BJ (cell line): ENCODE data around the gene PIK3CD. TPM values are rescaled to one million over a fixed set of nuclear protein-coding genes. Genes with fewer than 3 reads are reported as not detected.

Source experiments
- CTCF ChIA-PET: fragments of 350-600 bp; formaldehyde crosslinking; extraction: SDS; loops from one replicate; lab custom pipeline; 2021; ENCODE audit warnings: antibody characterized with exemption, inconsistent platforms; lab: Yijun Ruan, JAX
- POLR2A ChIA-PET: fragments of 300-600 bp; sonication (Branson Sonifier 250); formaldehyde crosslinking; extraction: SDS; loops from one replicate; lab custom pipeline; 2021; ENCODE audit warnings: antibody characterized with exemption; lab: Charles Lee
- DNase-seq: peaks from one replicate; pipeline ENCODE4 v3.0.0-alpha.2; 2011; ENCODE audit warnings: low read depth
- H3K27me3 ChIP-seq: 2 replicates; pipeline ENCODE4 v1.6.0; 2011; ENCODE audit warnings: low read length; ENCODE audit not compliant: control insufficient read depth, insufficient read depth
- H3K36me3 ChIP-seq: 2 replicates; pipeline ENCODE4 v1.5.1; 2011; ENCODE audit warnings: low read length; ENCODE audit not compliant: control insufficient read depth, insufficient read depth
- H3K4me3 ChIP-seq: 2 replicates; pipeline ENCODE4 v1.5.1; 2011; ENCODE audit warnings: low read depth, mild to moderate bottlenecking, control low read depth, low read length
- polyA plus RNA-seq: library from polyadenylated mRNA; depleted of rRNA; stranded (reverse); fragments of >200 nt; gene quantifications from 2 replicates; pipeline ENCODE4 v1.2.3, GENCODE V29; 2011
- TF ChIP-seq, protein P1 (sequence below): IDR thresholded peaks from 2 replicates; pipeline ENCODE4 v1.5.1; 2011; ENCODE audit warnings: low read depth, mild to moderate bottlenecking, control low read depth, inconsistent platforms, low read length, moderate library complexity; ENCODE audit not compliant: insufficient read depth

The PIK3CD gene
- polyA plus RNA-seq, 1 experiment: 9.2 TPM

DNA sequence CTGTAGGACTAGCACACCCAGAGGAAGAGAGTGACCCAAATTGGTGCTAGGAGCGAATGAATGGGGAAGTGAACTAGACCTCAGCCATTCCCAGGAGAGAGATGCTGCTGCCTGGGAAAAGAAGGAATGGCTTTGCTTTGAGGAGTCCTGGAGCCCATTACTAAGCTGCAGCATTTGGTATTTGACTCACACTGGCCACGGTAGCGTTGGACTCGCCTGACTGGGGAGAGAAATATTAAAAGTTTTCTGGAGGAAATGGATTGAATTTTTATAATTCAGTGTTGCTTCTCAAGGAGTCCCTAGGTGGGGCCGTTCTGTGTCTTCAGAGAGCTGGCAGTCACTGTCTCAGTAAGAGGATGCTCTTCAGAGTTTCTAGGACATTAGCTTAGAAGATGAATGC is 40.2 kb downstream of the PIK3CD start:
- no peak overlapping the region for H3K4me3 ChIP-seq
- peaks cover 5% of the 10 kb centered on the region; the same call in 1 of the 2 replicates for H3K36me3 ChIP-seq
- POLR2A ChIA-PET: interaction anchor here (0.5 kb wide), 1 partner anchor 15 kb away, joined by 5 read pairs; no protein-coding TSS in a partner anchor
- H3K27me3 ChIP-seq: no peaks in the 10 kb centered on the region
- CTCF ChIA-PET: interaction anchor here (0.8 to 2.8 kb wide), 4 partner anchors 10 to 76 kb away, joined by 3 to 15 read pairs (median 5); no protein-coding TSS in a partner anchor
- DNase-seq: no peak
- TF ChIP-seq, protein P1, sequence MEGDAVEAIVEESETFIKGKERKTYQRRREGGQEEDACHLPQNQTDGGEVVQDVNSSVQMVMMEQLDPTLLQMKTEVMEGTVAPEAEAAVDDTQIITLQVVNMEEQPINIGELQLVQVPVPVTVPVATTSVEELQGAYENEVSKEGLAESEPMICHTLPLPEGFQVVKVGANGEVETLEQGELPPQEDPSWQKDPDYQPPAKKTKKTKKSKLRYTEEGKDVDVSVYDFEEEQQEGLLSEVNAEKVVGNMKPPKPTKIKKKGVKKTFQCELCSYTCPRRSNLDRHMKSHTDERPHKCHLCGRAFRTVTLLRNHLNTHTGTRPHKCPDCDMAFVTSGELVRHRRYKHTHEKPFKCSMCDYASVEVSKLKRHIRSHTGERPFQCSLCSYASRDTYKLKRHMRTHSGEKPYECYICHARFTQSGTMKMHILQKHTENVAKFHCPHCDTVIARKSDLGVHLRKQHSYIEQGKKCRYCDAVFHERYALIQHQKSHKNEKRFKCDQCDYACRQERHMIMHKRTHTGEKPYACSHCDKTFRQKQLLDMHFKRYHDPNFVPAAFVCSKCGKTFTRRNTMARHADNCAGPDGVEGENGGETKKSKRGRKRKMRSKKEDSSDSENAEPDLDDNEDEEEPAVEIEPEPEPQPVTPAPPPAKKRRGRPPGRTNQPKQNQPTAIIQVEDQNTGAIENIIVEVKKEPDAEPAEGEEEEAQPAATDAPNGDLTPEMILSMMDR: 0 out of 2 replicates have a peak, but pooled peaks have one; percentile 6

DNA sequence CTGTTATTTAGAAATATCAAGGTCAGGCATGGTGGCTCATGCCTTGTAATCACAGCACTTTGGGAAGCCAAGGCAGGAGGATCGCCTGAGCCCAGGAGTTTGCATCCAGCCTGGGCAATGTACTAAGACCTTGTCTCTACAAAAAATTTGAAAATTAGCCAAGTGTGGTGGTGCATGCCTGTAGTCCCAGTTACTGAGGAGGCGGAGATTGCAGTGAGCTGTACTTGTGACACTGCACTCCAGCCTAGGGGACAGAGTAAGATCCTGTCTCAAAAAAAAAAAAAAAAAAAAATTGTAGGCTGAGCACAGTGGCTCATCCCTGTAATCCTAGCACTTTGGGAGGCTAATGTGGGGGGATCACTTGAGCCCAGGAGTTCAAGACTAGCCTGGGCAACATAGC is 45.3 kb downstream of the PIK3CD start:
- ChIA-PET CTCF (interaction anchor here (1.1 to 1.3 kb wide), 2 partner anchors 9 to 171 kb away, joined by 3 to 4 read pairs; no protein-coding TSS in a partner anchor), POLR2A (no interaction called here)
- TF ChIP-seq, protein P1: no peak
- Histone ChIP-seq H3K27me3 (no peaks in the 10 kb centered on the region), H3K36me3 (peaks cover 5% of the 10 kb centered on the region; the same call in 1 of the 2 replicates), H3K4me3 (no peak overlapping the region)
- no peak for DNase-seq

DNA sequence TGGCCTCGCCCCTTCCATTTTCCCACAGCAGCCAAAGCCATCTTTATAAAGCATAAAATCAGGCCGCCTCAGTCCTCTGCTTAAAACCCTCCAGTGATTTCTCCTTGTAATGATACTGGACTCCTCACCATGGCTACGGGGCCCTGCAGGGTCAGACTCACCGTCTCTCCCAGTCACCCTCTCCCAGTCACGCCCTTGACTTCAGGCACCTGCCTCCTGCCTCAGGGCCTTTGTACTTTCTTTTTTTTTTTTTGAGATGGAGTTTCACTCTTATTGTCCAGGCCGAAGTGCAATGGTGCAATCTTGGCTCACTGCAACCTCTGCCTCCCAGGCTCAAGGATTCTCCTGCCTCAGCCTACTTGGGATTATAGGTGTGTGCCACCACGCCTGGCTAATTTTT is 47.8 kb downstream of the PIK3CD start:
- no peaks in the 10 kb centered on the region; the same call in 1 of the 2 replicates for H3K36me3 ChIP-seq
- TF ChIP-seq, protein P1: no peak
- ChIA-PET POLR2A (no interaction called here), CTCF (interaction anchor here (1.2 to 1.3 kb wide), 2 partner anchors 13 to 72 kb away, joined by 3 to 6 read pairs; no protein-coding TSS in a partner anchor)
- DNase-seq: no peak
- H3K4me3 ChIP-seq: no peak overlapping the region
- no peaks in the 10 kb centered on the region for H3K27me3 ChIP-seq

DNA sequence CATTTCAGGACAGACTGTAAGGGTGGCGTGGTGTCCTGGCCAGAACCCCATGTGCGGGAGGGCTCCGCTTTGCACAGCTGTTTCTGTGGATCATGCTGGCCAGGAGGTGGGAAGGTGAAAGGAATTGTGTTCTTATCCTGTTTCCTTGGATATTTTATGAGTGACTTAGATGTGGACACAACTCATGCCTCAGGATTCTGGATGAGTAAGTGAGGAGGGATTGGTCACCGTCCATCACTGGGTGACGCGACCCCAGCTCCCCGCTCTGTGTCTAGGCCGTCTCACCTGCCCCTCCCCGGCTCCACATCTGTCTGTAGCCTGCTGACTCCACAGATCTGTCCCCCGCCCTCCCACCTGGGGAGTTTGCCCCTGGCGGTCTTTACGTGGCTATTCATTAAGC is 48.8 kb downstream of the PIK3CD start:
- peak; percentile 73 for DNase-seq
- no peaks in the 10 kb centered on the region for H3K27me3 ChIP-seq
- ChIA-PET POLR2A (no interaction called here), CTCF (interaction anchor here (0.8 to 1.1 kb wide), 3 partner anchors 10 to 73 kb away, joined by 3 to 4 read pairs (median 3); no protein-coding TSS in a partner anchor)
- H3K36me3 ChIP-seq: no peaks in the 10 kb centered on the region; the same call in 1 of the 2 replicates
- H3K4me3 ChIP-seq: no peak overlapping the region
- TF ChIP-seq, protein P1: no peak

DNA sequence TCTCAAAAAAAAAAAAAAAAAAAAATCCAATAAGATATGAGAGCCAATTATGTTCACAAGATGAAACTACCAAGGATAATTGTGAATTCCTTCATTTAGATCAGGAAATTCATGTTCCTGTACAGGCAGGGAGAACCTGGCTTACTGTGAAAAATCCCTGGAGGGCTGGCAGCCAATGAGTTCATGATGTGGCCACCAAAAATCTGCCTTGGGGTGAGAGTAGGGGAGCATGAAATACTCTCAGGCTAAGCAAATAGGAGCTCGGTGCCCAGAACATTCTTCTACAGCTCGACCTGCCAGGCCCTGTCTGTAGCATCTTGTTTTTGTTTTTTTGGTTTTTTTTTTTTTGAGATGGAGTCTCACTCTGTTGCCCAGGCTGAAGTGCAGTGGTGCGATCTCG is 50.1 kb downstream of the PIK3CD start:
- DNase-seq: no peak
- Histone ChIP-seq H3K4me3 (no peak overlapping the region), H3K27me3 (no peaks in the 10 kb centered on the region), H3K36me3 (no peaks in the 10 kb centered on the region; the same call in 1 of the 2 replicates)
- TF ChIP-seq, protein P1: no peak
- ChIA-PET CTCF (interaction anchor here (0.9 to 1.4 kb wide), 4 partner anchors 10 to 75 kb away, joined by 3 to 14 read pairs (median 5); no protein-coding TSS in a partner anchor), POLR2A (interaction anchor here (0.6 to 1.1 kb wide), 2 partner anchors 11 to 190 kb away, joined by 4 read pairs; no protein-coding TSS in a partner anchor)
